Measurements from ENCODE around the gene TRIM32.

TRIM32 gene

GRCh38 chr9:116705531-116705930 is 18.4 kb downstream of the TRIM32 start:
- H3K4me3 ChIP-seq (ENCODE audit: low read depth, low read length) = no peak overlapping the region
- DNase-seq = no peak
- H3K36me3 ChIP-seq = peaks cover 18% of the 10 kb centered on the region
- no peaks in the 10 kb centered on the region for H3K27me3 ChIP-seq
- H3K4me1 ChIP-seq = no peaks in the 10 kb centered on the region
- no peaks in the 10 kb centered on the region for H3K9me3 ChIP-seq
- TF ChIP-seq CTCF (IDR thresholded peaks at IDR 0.05; ENCODE audit: low read depth, low read length) = no peak

- Histone ChIP-seq H3K9me3 (no peaks in the 10 kb centered on the region), H3K27me3 (no peaks in the 10 kb centered on the region)
- no peak for TF ChIP-seq CTCF (IDR thresholded peaks at IDR 0.05; ENCODE audit: low read depth, low read length)
Measured at GRCh38 chr9:116706310-116707290, 19.5 kb downstream of the TRIM32 start.

GRCh38 chr9:116712781-116713180 is 25.7 kb downstream of the TRIM32 start:
- TF ChIP-seq CTCF (IDR thresholded peaks at IDR 0.05; ENCODE audit: low read depth, low read length) = no peak
- no peak for DNase-seq
- Histone ChIP-seq H3K36me3 (peaks cover 11% of the 10 kb centered on the region), H3K9me3 (no peaks in the 10 kb centered on the region), H3K4me3 (ENCODE audit: low read depth, low read length) (no peak overlapping the region), H3K27me3 (no peaks in the 10 kb centered on the region), H3K4me1 (peaks cover 2% of the 10 kb centered on the region; the same call in 1 of the 2 replicates)

More at GRCh38 chr9:116706310-116707290, 19.5 kb downstream of the TRIM32 start:
- H3K4me3 ChIP-seq (ENCODE audit: low read depth, low read length) = no peak overlapping the region
- no peak for DNase-seq
- H3K4me1 ChIP-seq = no peaks in the 10 kb centered on the region
- peaks cover 16% of the 10 kb centered on the region for H3K36me3 ChIP-seq

- no peak overlapping the region for H3K4me3 ChIP-seq (ENCODE audit: low read depth, low read length)
- TF ChIP-seq CTCF (IDR thresholded peaks at IDR 0.05; ENCODE audit: low read depth, low read length) = no peak
- no peaks in the 10 kb centered on the region for H3K9me3 ChIP-seq
- H3K27me3 ChIP-seq = no peaks in the 10 kb centered on the region
- H3K4me1 ChIP-seq = peaks cover 2% of the 10 kb centered on the region; the same call in 1 of the 2 replicates
- H3K36me3 ChIP-seq = peaks cover 16% of the 10 kb centered on the region
- peak; percentile 32 for DNase-seq
Measured at GRCh38 chr9:116713271-116713670, 26.2 kb downstream of the TRIM32 start.

DNA sequence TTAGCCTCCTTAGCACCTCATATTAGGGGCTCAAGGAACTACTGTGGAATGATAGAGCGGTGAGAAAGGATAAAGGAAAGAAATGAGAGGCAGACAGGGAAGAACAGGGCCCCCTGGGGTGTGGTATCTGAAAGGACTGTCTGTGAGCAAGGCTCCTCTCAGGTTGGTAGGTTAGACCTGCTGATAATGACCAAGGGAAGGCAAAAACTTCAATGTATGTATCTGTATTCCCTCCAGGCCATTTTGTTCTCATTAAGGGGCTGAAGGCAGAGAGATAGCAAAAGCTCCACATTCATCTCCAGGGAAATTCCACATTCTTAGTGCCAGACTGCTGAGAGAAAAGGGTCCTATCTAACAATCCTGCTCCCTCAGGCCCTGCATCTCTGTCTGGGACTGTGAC is 28.6 kb downstream of the TRIM32 start:
- peaks cover 2% of the 10 kb centered on the region; the same call in 1 of the 2 replicates for H3K4me1 ChIP-seq
- no peak for DNase-seq
- no peak for TF ChIP-seq CTCF (IDR thresholded peaks at IDR 0.05; ENCODE audit: low read depth, low read length)

GRCh38 chr9:116716438-116716837 is 29.3 kb downstream of the TRIM32 start:
- DNase-seq = no peak
- H3K36me3 ChIP-seq = peaks cover 27% of the 10 kb centered on the region
- no peak for TF ChIP-seq CTCF (IDR thresholded peaks at IDR 0.05; ENCODE audit: low read depth, low read length)
- H3K4me3 ChIP-seq (ENCODE audit: low read depth, low read length) = no peak overlapping the region
- peaks cover 2% of the 10 kb centered on the region; the same call in 1 of the 2 replicates for H3K4me1 ChIP-seq
- no peaks in the 10 kb centered on the region for H3K27me3 ChIP-seq
- H3K9me3 ChIP-seq = no peaks in the 10 kb centered on the region

More for the DNA sequence above, 28.6 kb downstream of the TRIM32 start:
- no peak overlapping the region for H3K4me3 ChIP-seq (ENCODE audit: low read depth, low read length)
- H3K9me3 ChIP-seq = no peaks in the 10 kb centered on the region
- no peaks in the 10 kb centered on the region for H3K27me3 ChIP-seq
- peaks cover 27% of the 10 kb centered on the region for H3K36me3 ChIP-seq

Measured in BE2C (cell line).